HG03378 (cell line): Measurements from ENCODE around the gene BRIP1.
"Not testable (repeated sequence)": the region's sequence is repeated elsewhere in the genome, so short reads cannot be mapped to it uniquely, and the experiment has no call there.

Experiments used
- ATAC-seq: cut with Tn5 transposase; IDR thresholded peaks from one replicate; pipeline ENCODE4 v1.9.1; 2021; ENCODE audit warnings: mild to moderate bottlenecking, moderate library complexity; ENCODE audit not compliant: unreplicated experiment

Gene BRIP1

GRCh38 chr17:61734466-61734865 lies 128.9 kb downstream of the BRIP1 start:
- ATAC-seq, result no peak

GRCh38 chr17:61734012-61734411 lies 129.3 kb downstream of the BRIP1 start:
- no peak for ATAC-seq

GRCh38 chr17:61733021-61733420 lies 130.3 kb downstream of the BRIP1 start:
- no peak for ATAC-seq

GRCh38 chr17:61732169-61732568 lies 131.2 kb downstream of the BRIP1 start:
- no peak for ATAC-seq

GRCh38 chr17:61731330-61731729 lies 132.0 kb downstream of the BRIP1 start:
- ATAC-seq, result no peak

GRCh38 chr17:61729690-61730268 lies 133.5 kb downstream of the BRIP1 start:
- no peak for ATAC-seq

GRCh38 chr17:61728297-61728836 lies 135.0 kb downstream of the BRIP1 start:
- no peak for ATAC-seq

GRCh38 chr17:61727798-61728197 lies 135.5 kb downstream of the BRIP1 start:
- ATAC-seq, result not testable (repeated sequence)

GRCh38 chr17:61726977-61727376 lies 136.4 kb downstream of the BRIP1 start:
- no peak for ATAC-seq

- no peak for ATAC-seq
Observed at GRCh38 chr17:61724777-61725176, 138.6 kb downstream of the BRIP1 start.

- no peak for ATAC-seq
Observed at GRCh38 chr17:61723914-61724313, 139.4 kb downstream of the BRIP1 start.

GRCh38 chr17:61723183-61723582 lies 140.1 kb downstream of the BRIP1 start:
- no peak for ATAC-seq

GRCh38 chr17:61722398-61722797 lies 140.9 kb downstream of the BRIP1 start:
- no peak for ATAC-seq

GRCh38 chr17:61720016-61720795 lies 143.1 kb downstream of the BRIP1 start:
- no peak for ATAC-seq

GRCh38 chr17:61719220-61719619 lies 144.1 kb downstream of the BRIP1 start:
- not testable (repeated sequence) for ATAC-seq

- no peak for ATAC-seq
Observed at GRCh38 chr17:61718022-61718421, 145.3 kb downstream of the BRIP1 start.

- no peak for ATAC-seq
Observed at GRCh38 chr17:61717352-61717751, 146.0 kb downstream of the BRIP1 start.

GRCh38 chr17:61716225-61716829 lies 147.0 kb downstream of the BRIP1 start:
- ATAC-seq, result no peak

GRCh38 chr17:61715348-61715747 lies 148.0 kb downstream of the BRIP1 start:
- no peak for ATAC-seq

- no peak for ATAC-seq
Observed at GRCh38 chr17:61714300-61714699, 149.0 kb downstream of the BRIP1 start.

- ATAC-seq, result no peak
Observed at GRCh38 chr17:61713035-61713434, 150.3 kb downstream of the BRIP1 start.

- no peak for ATAC-seq
Observed at GRCh38 chr17:61710546-61710945, 152.8 kb downstream of the BRIP1 start.
